ENCODE measurements around the gene MT1A. TPM values are rescaled to one million over a fixed set of nuclear protein-coding genes. Genes with fewer than 3 reads are reported as not detected.

MT1A gene
- polyA plus RNA-seq, 4 donors, result 1.3 to 240 (median 21.3) TPM

- Histone ChIP-seq H3K4me1 (ENCODE audit: control insufficient read depth in 3 of 3, insufficient read depth in 2 of 3, low read depth in 1 of 3, low read length in 2 of 3) (no peaks in the 10 kb centered on the region), H3K4me3 (ENCODE audit: low read depth in 1 of 3, low read length in 3 of 3) (no peak overlapping the region), H3K9me3 (ENCODE audit: control insufficient read depth in 2 of 2, insufficient read depth in 1 of 2, low read depth in 1 of 2, low read length in 1 of 2) (no peaks in the 10 kb centered on the region), H3K27ac (ENCODE audit: low read depth in 1 of 3, low read length in 2 of 3) (no peak overlapping the region), H3K27me3 (ENCODE audit: control insufficient read depth in 3 of 3, insufficient read depth in 3 of 3, low read length in 3 of 3) (peaks cover 0 to 6% (median 0%) of the 10 kb centered on the region in 3 donors), H3K36me3 (ENCODE audit: control insufficient read depth in 3 of 3, insufficient read depth in 2 of 3, low read depth in 1 of 3, low read length in 3 of 3) (no peaks in the 10 kb centered on the region)
- WGBS, 3 donors, result 66 to 79% (median 77%) methylated on average over 9 of the region's 9 CpGs
- FAIRE-seq, result no peak
- no peak for DNase-seq
Observed at GRCh38 chr16:56601325-56601724, 37.1 kb upstream of the MT1A start.

- no peaks in the 10 kb centered on the region for H3K9me3 ChIP-seq (ENCODE audit: control insufficient read depth in 2 of 2, insufficient read depth in 1 of 2, low read depth in 1 of 2, low read length in 1 of 2)
- 28 to 40% (median 31%) methylated on average over 4 of the region's 4 CpGs for WGBS, 3 donors
- H3K36me3 ChIP-seq (ENCODE audit: control insufficient read depth in 3 of 3, insufficient read depth in 2 of 3, low read depth in 1 of 3, low read length in 3 of 3), result no peaks in the 10 kb centered on the region
- H3K27me3 ChIP-seq (ENCODE audit: control insufficient read depth in 3 of 3, insufficient read depth in 3 of 3, low read length in 3 of 3), result peaks cover 0 to 6% (median 0%) of the 10 kb centered on the region in 3 donors
- no peak overlapping the region for H3K4me3 ChIP-seq (ENCODE audit: low read depth in 1 of 3, low read length in 3 of 3)
- no peak for FAIRE-seq
- no peak overlapping the region for H3K27ac ChIP-seq (ENCODE audit: low read depth in 1 of 3, low read length in 2 of 3)
- peak; percentile 64 to 75 for DNase-seq
- peaks cover 0 to 8% (median 0%) of the 10 kb centered on the region in 3 donors for H3K4me1 ChIP-seq (ENCODE audit: control insufficient read depth in 3 of 3, insufficient read depth in 2 of 3, low read depth in 1 of 3, low read length in 2 of 3)
Observed at GRCh38 chr16:56603589-56603988, 34.9 kb upstream of the MT1A start.

- peaks cover 0 to 19% (median under 1%) of the 10 kb centered on the region in 3 donors for H3K4me1 ChIP-seq (ENCODE audit: control insufficient read depth in 3 of 3, insufficient read depth in 2 of 3, low read depth in 1 of 3, low read length in 2 of 3)
- WGBS, 3 donors, result 87 to 91% (median 90%) methylated on average over 4 of the region's 4 CpGs
- no peak overlapping the region for H3K4me3 ChIP-seq (ENCODE audit: low read depth in 1 of 3, low read length in 3 of 3)
- no peak for DNase-seq
- H3K9me3 ChIP-seq (ENCODE audit: control insufficient read depth in 2 of 2, insufficient read depth in 1 of 2, low read depth in 1 of 2, low read length in 1 of 2), result no peaks in the 10 kb centered on the region
- H3K27ac ChIP-seq (ENCODE audit: low read depth in 1 of 3, low read length in 2 of 3), result peak overlapping the region in 1 of 3 donors; percentile 90
- H3K36me3 ChIP-seq (ENCODE audit: control insufficient read depth in 3 of 3, insufficient read depth in 2 of 3, low read depth in 1 of 3, low read length in 3 of 3), result no peaks in the 10 kb centered on the region
- FAIRE-seq, result no peak
- peaks cover 0 to 6% (median 0%) of the 10 kb centered on the region in 3 donors for H3K27me3 ChIP-seq (ENCODE audit: control insufficient read depth in 3 of 3, insufficient read depth in 3 of 3, low read length in 3 of 3)
Observed at GRCh38 chr16:56604966-56605365, 33.5 kb upstream of the MT1A start.

GRCh38 chr16:56605475-56605874, 33.0 kb upstream of the MT1A start:
- DNase-seq, result no peak
- no peaks in the 10 kb centered on the region for H3K9me3 ChIP-seq (ENCODE audit: control insufficient read depth in 2 of 2, insufficient read depth in 1 of 2, low read depth in 1 of 2, low read length in 1 of 2)
- H3K27me3 ChIP-seq (ENCODE audit: control insufficient read depth in 3 of 3, insufficient read depth in 3 of 3, low read length in 3 of 3), result peaks cover 0 to 4% (median 0%) of the 10 kb centered on the region in 3 donors
- 74 to 95% (median 90%) methylated on average over 1 of the region's 1 CpG for WGBS, 3 donors
- no peaks in the 10 kb centered on the region for H3K36me3 ChIP-seq (ENCODE audit: control insufficient read depth in 3 of 3, insufficient read depth in 2 of 3, low read depth in 1 of 3, low read length in 3 of 3)
- peaks cover 0 to 24% (median 5%) of the 10 kb centered on the region in 3 donors for H3K4me1 ChIP-seq (ENCODE audit: control insufficient read depth in 3 of 3, insufficient read depth in 2 of 3, low read depth in 1 of 3, low read length in 2 of 3)
- H3K4me3 ChIP-seq (ENCODE audit: low read depth in 1 of 3, low read length in 3 of 3), result no peak overlapping the region
- peak overlapping the region in 1 of 3 donors; percentile 90 for H3K27ac ChIP-seq (ENCODE audit: low read depth in 1 of 3, low read length in 2 of 3)
- no peak for FAIRE-seq

- DNase-seq (no peak), FAIRE-seq (no peak)
- no peak overlapping the region for H3K4me3 ChIP-seq (ENCODE audit: low read depth in 1 of 3, low read length in 3 of 3)
- 66 to 81% (median 80%) methylated on average over 3 of the region's 3 CpGs for WGBS, 3 donors
- H3K36me3 ChIP-seq (ENCODE audit: control insufficient read depth in 3 of 3, insufficient read depth in 2 of 3, low read depth in 1 of 3, low read length in 3 of 3), result no peaks in the 10 kb centered on the region
- peaks cover 2 to 26% (median 8%) of the 10 kb centered on the region in 3 donors for H3K4me1 ChIP-seq (ENCODE audit: control insufficient read depth in 3 of 3, insufficient read depth in 2 of 3, low read depth in 1 of 3, low read length in 2 of 3)
- no peaks in the 10 kb centered on the region for H3K9me3 ChIP-seq (ENCODE audit: control insufficient read depth in 2 of 2, insufficient read depth in 1 of 2, low read depth in 1 of 2, low read length in 1 of 2)
- H3K27ac ChIP-seq (ENCODE audit: low read depth in 1 of 3, low read length in 2 of 3), result peak overlapping the region in 1 of 3 donors; percentile 90
- H3K27me3 ChIP-seq (ENCODE audit: control insufficient read depth in 3 of 3, insufficient read depth in 3 of 3, low read length in 3 of 3), result no peaks in the 10 kb centered on the region
Observed at GRCh38 chr16:56606071-56606475, 32.4 kb upstream of the MT1A start.

- H3K36me3 ChIP-seq (ENCODE audit: control insufficient read depth in 3 of 3, insufficient read depth in 2 of 3, low read depth in 1 of 3, low read length in 3 of 3), result no peaks in the 10 kb centered on the region
- H3K27me3 ChIP-seq (ENCODE audit: control insufficient read depth in 3 of 3, insufficient read depth in 3 of 3, low read length in 3 of 3), result no peaks in the 10 kb centered on the region
- H3K9me3 ChIP-seq (ENCODE audit: control insufficient read depth in 2 of 2, insufficient read depth in 1 of 2, low read depth in 1 of 2, low read length in 1 of 2), result no peaks in the 10 kb centered on the region
- peak overlapping the region in 2 of 3 donors; percentile 64 to 90 for H3K27ac ChIP-seq (ENCODE audit: low read depth in 1 of 3, low read length in 2 of 3)
- peaks cover 2 to 26% (median 8%) of the 10 kb centered on the region in 3 donors for H3K4me1 ChIP-seq (ENCODE audit: control insufficient read depth in 3 of 3, insufficient read depth in 2 of 3, low read depth in 1 of 3, low read length in 2 of 3)
- DNase-seq, result no peak
- 58 to 78% (median 78%) methylated on average over 8 of the region's 8 CpGs for WGBS, 3 donors
- no peak for FAIRE-seq
- no peak overlapping the region for H3K4me3 ChIP-seq (ENCODE audit: low read depth in 1 of 3, low read length in 3 of 3)
Observed at GRCh38 chr16:56606476-56607108, 31.9 kb upstream of the MT1A start.

GRCh38 chr16:56607109-56607618, 31.3 kb upstream of the MT1A start:
- DNase-seq (peak in 1 of 2 donors; percentile 57), FAIRE-seq (no peak)
- peak overlapping the region in 2 of 3 donors; percentile 64 to 90 for H3K27ac ChIP-seq (ENCODE audit: low read depth in 1 of 3, low read length in 2 of 3)
- peaks cover 2 to 26% (median 8%) of the 10 kb centered on the region in 3 donors for H3K4me1 ChIP-seq (ENCODE audit: control insufficient read depth in 3 of 3, insufficient read depth in 2 of 3, low read depth in 1 of 3, low read length in 2 of 3)
- H3K27me3 ChIP-seq (ENCODE audit: control insufficient read depth in 3 of 3, insufficient read depth in 3 of 3, low read length in 3 of 3), result no peaks in the 10 kb centered on the region
- WGBS, 3 donors, result 57 to 84% (median 76%) methylated on average over 14 of the region's 14 CpGs
- H3K4me3 ChIP-seq (ENCODE audit: low read depth in 1 of 3, low read length in 3 of 3), result no peak overlapping the region
- no peaks in the 10 kb centered on the region for H3K9me3 ChIP-seq (ENCODE audit: control insufficient read depth in 2 of 2, insufficient read depth in 1 of 2, low read depth in 1 of 2, low read length in 1 of 2)
- H3K36me3 ChIP-seq (ENCODE audit: control insufficient read depth in 3 of 3, insufficient read depth in 2 of 3, low read depth in 1 of 3, low read length in 3 of 3), result no peaks in the 10 kb centered on the region

- Histone ChIP-seq H3K36me3 (ENCODE audit: control insufficient read depth in 3 of 3, insufficient read depth in 2 of 3, low read depth in 1 of 3, low read length in 3 of 3) (no peaks in the 10 kb centered on the region), H3K9me3 (ENCODE audit: control insufficient read depth in 2 of 2, insufficient read depth in 1 of 2, low read depth in 1 of 2, low read length in 1 of 2) (no peaks in the 10 kb centered on the region), H3K4me1 (ENCODE audit: control insufficient read depth in 3 of 3, insufficient read depth in 2 of 3, low read depth in 1 of 3, low read length in 2 of 3) (peaks cover 2 to 26% (median 8%) of the 10 kb centered on the region in 3 donors), H3K4me3 (ENCODE audit: low read depth in 1 of 3, low read length in 3 of 3) (no peak overlapping the region), H3K27ac (ENCODE audit: low read depth in 1 of 3, low read length in 2 of 3) (peak overlapping the region; percentile 64 to 90 (median 66)), H3K27me3 (ENCODE audit: control insufficient read depth in 3 of 3, insufficient read depth in 3 of 3, low read length in 3 of 3) (no peaks in the 10 kb centered on the region)
- FAIRE-seq, result no peak
- DNase-seq, result no peak
- WGBS, 3 donors, result 67 to 76% (median 73%) methylated on average over 2 of the region's 2 CpGs
Observed at GRCh38 chr16:56607675-56608042, 30.8 kb upstream of the MT1A start.

All from small intestine (tissue), 7 donors.